GM20000 (cell line): Measurements from ENCODE around the gene SMTN.

Experiments
- DNase-seq: peaks from one replicate; pipeline ENCODE4 v3.0.0; 2012; ENCODE audit warnings: low spot score
- TF ChIP-seq, protein P1 (sequence below): IDR thresholded peaks from 2 replicates; pipeline ENCODE4 v1.5.1; 2012; ENCODE audit warnings: mild to moderate bottlenecking, control low read depth; ENCODE audit errors: extremely low read depth, missing control alignments

The SMTN gene

DNA sequence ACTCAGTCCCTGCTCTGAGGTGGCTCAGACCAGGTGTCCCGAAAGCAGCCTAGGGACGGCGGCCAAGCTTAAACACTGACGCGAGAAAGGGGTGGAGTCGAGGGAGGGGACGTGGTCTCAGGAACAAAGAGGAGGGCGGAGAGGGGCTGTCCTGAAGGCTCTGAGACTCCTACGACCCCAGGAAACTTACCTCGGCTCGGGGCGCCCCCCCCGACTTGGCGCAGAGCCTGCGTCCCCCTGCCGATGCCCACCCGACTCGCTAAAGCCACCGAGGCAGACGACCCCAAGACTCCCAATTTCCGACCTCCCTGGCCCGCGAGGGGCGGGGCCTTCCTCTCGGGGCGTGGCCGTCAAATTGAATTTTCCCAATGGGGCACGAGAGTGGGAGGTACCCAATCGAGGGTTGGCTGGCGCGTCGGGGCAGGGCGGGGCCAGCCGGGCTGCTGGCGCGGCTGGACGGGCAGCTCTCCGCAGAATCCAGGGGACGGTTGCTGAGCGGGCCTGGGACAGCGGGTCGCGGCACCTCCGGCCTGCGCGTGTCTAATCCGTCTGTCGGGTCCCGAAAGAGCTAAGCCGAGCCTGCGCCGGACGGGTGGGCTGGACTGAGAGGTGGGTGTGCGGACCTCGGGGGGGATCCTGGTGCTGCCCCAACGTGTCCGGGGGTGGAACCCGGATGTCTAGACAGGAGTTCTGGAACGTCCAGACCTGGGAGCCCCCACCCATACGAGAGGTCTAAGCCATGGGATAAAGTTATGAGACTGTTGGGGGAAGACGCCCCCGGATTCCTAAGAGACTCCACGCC, at the start of gene SMTN:
Gene SMTN (plus strand): TSS at position 471 of the 802 bp plus-strand sequence. CDS start 1,941 bp downstream, outside the sequence.
- DNase-seq: peak; percentile 93
- TF ChIP-seq, protein P1, sequence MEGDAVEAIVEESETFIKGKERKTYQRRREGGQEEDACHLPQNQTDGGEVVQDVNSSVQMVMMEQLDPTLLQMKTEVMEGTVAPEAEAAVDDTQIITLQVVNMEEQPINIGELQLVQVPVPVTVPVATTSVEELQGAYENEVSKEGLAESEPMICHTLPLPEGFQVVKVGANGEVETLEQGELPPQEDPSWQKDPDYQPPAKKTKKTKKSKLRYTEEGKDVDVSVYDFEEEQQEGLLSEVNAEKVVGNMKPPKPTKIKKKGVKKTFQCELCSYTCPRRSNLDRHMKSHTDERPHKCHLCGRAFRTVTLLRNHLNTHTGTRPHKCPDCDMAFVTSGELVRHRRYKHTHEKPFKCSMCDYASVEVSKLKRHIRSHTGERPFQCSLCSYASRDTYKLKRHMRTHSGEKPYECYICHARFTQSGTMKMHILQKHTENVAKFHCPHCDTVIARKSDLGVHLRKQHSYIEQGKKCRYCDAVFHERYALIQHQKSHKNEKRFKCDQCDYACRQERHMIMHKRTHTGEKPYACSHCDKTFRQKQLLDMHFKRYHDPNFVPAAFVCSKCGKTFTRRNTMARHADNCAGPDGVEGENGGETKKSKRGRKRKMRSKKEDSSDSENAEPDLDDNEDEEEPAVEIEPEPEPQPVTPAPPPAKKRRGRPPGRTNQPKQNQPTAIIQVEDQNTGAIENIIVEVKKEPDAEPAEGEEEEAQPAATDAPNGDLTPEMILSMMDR: no peak

- TF ChIP-seq, protein P1: no peak
- DNase-seq: no peak
Observed at GRCh38 chr22:31036671-31037550, 44.2 kb upstream of the SMTN start.

DNA sequence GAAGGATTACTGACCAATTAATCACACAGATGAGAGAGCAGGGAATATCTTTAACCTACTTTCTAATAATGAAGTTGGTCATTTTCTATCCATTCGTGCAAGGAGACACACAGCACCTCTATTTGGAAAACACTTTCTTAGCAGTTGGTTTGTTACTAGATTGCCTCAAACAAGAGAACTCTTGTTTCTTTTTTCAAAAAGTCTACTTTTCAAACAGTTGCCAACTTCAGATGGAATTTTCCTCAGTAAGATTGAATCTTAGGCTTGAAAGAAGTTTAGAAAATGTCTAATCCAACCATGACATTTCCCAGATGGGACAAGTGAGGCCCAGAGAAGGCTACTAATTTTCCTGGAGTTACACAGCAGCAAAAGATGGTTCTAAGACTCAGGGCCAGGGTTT, 42.4 kb upstream of the SMTN start:
- TF ChIP-seq, protein P1: no peak
- DNase-seq: no peak

GRCh38 chr22:31039393-31039792, 41.7 kb upstream of the SMTN start:
- no peak for DNase-seq
- TF ChIP-seq, protein P1: no peak

DNA sequence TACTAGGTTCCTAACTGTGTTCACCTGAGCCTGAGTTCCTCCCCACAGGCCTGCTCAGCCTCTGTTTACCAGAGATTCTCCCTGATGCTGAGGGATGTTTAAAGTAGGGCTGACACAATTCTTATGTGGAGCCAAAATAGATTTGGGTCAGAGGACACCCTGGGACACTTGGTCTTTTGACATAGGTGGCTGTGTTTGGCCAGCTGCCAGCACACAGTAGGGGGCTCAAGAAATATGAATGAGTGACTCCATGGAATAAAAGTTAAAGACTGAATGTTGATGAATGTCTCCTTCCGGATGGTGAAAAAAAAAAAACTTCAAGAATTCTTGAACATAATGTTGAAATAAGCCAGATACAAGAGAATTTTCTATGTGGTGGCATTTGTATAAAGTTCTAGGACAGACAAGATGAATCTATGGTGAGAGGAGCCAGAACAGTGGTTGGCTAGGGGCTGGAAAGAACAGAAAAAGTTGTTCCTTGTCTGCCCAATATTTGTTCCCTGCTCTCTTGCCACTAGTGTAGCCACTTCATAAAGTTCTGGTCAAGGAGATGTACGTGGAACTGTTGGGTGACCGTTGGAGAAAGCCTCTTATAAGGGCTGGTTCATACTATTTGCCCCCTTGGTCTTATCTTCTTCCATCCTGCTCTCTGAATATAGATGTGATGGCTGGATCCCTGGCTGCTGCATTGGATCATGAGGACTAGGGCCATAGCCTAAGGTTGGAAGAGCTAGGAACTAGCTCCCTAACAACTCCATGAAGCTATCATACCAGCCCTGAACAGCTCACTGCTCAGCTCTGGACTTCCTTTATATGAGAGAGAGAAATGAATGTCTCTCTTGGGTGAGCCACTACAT, 40.3 kb upstream of the SMTN start:
- DNase-seq: no peak
- TF ChIP-seq, protein P1: no peak

- TF ChIP-seq, protein P1: no peak
- no peak for DNase-seq
Observed at GRCh38 chr22:31044262-31044861, 36.8 kb upstream of the SMTN start.
